Thoracic aorta (tissue), 2 donors: Measurements from ENCODE around the gene KCTD3. TPM values are rescaled to one million over a fixed set of nuclear protein-coding genes. Genes with fewer than 3 reads are reported as not detected.

ENCODE experiments used
- ATAC-seq: fragments of 150-250 bp; one replicate; pipeline ENCODE4 v1.8.0; 2017; ENCODE audit warnings: low read depth; ENCODE audit not compliant: insufficient number of reproducible peaks, low FRiP score
- DNase-seq: peaks from one replicate; pipeline ENCODE4 v3.0.0-alpha.2; 2020; ENCODE audit warnings: low spot score
- H3K27ac ChIP-seq, 2 donors: fragments of 200-600 bp; sonication (generic); 1 replicate in 1 of 2; 2 replicates in 1 of 2; pipeline ENCODE4 v1.5.1; 2016; ENCODE audit warnings: mild to moderate bottlenecking in 2 of 2, moderate library complexity in 2 of 2
- H3K27me3 ChIP-seq: fragments of 200-600 bp; sonication (generic); replicated peaks from 2 replicates; pipeline ENCODE4 v1.6.0; 2016; ENCODE audit warnings: mild to moderate bottlenecking; ENCODE audit not compliant: insufficient read depth
- H3K36me3 ChIP-seq: fragments of 200-600 bp; sonication (generic); one replicate; pipeline ENCODE4 v1.5.1; 2016
- H3K4me1 ChIP-seq, 2 donors: fragments of 200-600 bp; sonication (generic); 1 replicate in 1 of 2; 2 replicates in 1 of 2; pipeline versions ENCODE4 v1.5.1 to v1.6.0; 2016; ENCODE audit warnings: low read depth in 2 of 2, mild to moderate bottlenecking in 1 of 2; ENCODE audit not compliant: control insufficient read depth in 1 of 2
- H3K4me3 ChIP-seq: fragments of 200-600 bp; sonication (generic); 2 replicates; pipeline ENCODE4 v1.5.1; 2016; ENCODE audit warnings: mild to moderate bottlenecking
- H3K9me3 ChIP-seq: fragments of 200-600 bp; sonication (generic); 2 replicates; pipeline ENCODE4 v1.5.1; 2016
- total RNA-seq, 2 donors: library from RNA; depleted of rRNA; stranded (reverse); fragments of >200 nt; gene quantifications; one replicate each; pipeline versions ENCODE4 v1.1.0 to v1.2.3, GENCODE V29; 2016
- TF ChIP-seq, protein P1 (sequence below): fragments of 200-600 bp; sonication (generic); IDR thresholded peaks from one replicate; pipeline ENCODE4 v1.5.1; 2019; ENCODE audit warnings: antibody characterized with exemption

Gene KCTD3
- total RNA-seq, 2 donors from 2014 or later: 31.0 to 50.7 TPM

DNA sequence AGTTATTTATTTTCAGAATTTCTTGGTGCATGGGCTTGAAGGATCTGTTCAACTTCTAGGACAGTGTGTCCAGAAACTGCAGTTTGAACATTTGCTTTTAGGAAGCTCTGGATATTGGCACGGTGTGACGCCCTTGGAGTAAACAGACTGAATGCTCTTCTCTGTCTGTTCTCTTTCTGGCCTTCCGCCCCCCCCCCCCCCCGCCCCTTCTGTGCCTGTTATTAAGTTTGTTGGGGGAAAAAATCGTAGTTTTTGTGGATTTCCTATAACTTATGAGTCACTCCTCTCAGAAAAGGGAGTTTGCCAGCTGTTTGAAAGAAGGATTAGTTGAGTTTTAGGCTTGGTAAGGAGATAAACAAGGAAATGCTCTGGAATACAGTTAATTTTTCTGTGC, 1.2 kb downstream of the KCTD3 start:
- Histone ChIP-seq H3K9me3 (no peaks in the 10 kb centered on the region), H3K4me3 (peak overlapping the region; percentile 94), H3K36me3 (no peaks in the 10 kb centered on the region), H3K4me1 (peaks cover 8 to 35% of the 10 kb centered on the region in 2 donors), H3K27ac (peak overlapping the region; percentile 80 to 89), H3K27me3 (no peaks in the 10 kb centered on the region)
- TF ChIP-seq, protein P1, sequence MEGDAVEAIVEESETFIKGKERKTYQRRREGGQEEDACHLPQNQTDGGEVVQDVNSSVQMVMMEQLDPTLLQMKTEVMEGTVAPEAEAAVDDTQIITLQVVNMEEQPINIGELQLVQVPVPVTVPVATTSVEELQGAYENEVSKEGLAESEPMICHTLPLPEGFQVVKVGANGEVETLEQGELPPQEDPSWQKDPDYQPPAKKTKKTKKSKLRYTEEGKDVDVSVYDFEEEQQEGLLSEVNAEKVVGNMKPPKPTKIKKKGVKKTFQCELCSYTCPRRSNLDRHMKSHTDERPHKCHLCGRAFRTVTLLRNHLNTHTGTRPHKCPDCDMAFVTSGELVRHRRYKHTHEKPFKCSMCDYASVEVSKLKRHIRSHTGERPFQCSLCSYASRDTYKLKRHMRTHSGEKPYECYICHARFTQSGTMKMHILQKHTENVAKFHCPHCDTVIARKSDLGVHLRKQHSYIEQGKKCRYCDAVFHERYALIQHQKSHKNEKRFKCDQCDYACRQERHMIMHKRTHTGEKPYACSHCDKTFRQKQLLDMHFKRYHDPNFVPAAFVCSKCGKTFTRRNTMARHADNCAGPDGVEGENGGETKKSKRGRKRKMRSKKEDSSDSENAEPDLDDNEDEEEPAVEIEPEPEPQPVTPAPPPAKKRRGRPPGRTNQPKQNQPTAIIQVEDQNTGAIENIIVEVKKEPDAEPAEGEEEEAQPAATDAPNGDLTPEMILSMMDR: no peak
- DNase-seq (no peak), ATAC-seq (peak; percentile 34)

DNA sequence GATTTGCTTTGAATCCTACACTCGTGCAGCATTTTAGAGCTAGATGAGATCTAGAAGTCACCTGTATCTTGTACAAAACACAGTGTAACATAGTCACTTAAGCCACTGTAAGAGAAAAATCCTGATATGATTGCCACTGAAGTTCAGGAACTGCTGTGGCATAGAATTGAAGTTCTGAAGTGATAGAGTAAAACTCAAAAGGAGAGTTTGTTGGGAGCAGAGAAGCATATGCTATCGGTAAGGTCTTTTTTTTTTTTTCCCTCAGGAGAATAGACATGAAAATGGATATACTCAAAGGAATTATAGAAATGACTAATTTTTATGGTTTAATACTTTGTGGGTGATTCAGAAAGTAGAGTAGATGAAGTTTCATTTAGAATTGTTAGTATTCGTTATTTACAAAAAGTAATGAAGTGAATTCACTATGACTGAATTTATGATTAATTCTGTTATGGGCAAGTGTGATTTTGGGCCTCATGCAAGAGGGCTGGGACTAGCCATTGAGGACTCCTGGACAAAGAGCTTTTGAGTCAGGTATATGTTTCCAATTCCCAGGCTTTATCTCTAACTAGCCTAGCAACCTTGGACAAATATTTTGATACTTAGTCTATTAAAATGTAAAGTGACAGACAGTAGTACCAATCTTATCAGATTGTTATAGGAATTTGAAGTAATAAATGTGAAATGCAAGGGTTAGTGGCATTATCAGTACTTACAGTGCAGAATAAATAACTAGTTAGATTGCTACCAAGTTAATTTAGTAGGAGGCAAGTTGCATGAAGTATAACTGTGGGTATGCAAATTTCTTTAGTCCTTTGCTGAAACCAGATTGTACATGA, 3.1 kb downstream of the KCTD3 start:
- Histone ChIP-seq H3K27me3 (no peaks in the 10 kb centered on the region), H3K9me3 (no peaks in the 10 kb centered on the region), H3K27ac (no peak overlapping the region), H3K4me1 (peaks cover 8 to 35% of the 10 kb centered on the region in 2 donors), H3K36me3 (no peaks in the 10 kb centered on the region), H3K4me3 (no peak overlapping the region)
- TF ChIP-seq, protein P1: no peak
- ATAC-seq: no peak
- DNase-seq: no peak

DNA sequence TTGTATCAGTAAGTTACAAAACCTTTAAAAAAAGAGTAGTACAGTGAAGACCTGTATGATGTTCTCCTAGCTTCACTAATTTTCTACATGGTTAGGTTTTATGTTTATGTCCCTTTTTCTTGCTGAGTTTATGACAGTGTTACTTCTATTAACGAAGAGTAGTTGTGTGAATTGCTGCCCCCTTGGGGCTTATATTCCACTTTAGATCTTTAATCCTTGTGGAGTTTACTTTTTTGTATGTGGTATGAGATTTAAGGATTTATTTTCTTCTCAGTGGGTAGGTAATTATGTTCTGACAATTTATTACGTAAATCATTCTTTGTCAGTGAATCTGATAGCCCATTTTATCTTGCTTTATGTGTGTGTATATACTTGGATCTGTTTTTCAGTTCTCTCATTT, 14.8 kb downstream of the KCTD3 start:
- H3K4me3 ChIP-seq: no peak overlapping the region
- H3K9me3 ChIP-seq: no peaks in the 10 kb centered on the region
- no peak for ATAC-seq
- TF ChIP-seq, protein P1: no peak
- H3K4me1 ChIP-seq: no peaks in the 10 kb centered on the region
- no peaks in the 10 kb centered on the region for H3K27me3 ChIP-seq
- no peak overlapping the region for H3K27ac ChIP-seq
- H3K36me3 ChIP-seq: peaks cover 12% of the 10 kb centered on the region
- no peak for DNase-seq

DNA sequence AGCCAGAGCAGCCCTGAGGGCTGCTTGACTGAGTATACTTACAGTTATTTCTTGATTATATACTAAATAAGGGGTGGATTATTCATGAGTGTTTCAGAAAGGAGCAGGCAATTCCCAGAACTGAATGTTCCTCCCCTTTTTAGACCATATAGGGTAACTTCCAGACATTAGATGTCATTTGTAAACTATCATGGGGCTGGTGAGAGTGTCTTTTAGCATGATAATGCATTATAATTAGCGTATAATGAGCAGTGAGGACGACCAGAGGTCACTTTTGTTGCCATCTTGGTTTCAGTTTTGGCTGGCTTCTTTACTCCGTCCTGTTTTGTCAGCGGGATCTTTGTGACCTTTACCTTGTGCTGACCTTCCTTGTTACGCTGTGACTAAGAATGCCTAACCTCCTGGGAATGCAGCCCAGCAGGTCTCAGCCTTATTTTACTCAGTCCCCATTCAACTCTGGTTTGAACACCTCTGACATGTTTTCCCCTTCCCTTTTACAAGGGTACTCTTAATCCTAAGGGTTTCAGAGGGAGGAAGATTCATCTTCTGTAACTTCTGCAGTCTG, 16.2 kb downstream of the KCTD3 start:
- Histone ChIP-seq H3K27ac (no peak overlapping the region), H3K36me3 (peaks cover 9% of the 10 kb centered on the region)
- ATAC-seq: no peak

DNA sequence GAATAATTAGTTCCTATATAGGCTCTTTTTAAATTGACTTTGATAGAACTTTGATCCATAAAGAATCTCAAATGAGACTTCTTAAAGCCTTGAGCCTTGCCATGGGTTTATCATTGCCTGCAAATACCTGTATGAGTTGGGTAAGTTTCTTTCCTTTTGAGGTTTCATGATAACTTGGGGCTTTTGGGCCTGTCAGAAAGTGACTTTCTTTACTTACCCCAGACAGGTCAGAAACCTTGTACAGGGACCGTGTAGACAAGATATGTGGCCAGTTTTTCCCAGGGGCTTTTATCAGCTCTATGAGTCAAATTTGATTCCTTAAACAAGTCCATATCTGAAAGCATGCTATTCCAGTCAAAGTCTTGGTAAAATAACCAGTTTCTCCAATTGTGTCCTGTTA, 17.3 kb downstream of the KCTD3 start:
- H3K9me3 ChIP-seq: no peaks in the 10 kb centered on the region
- no peak overlapping the region for H3K4me3 ChIP-seq
- H3K27me3 ChIP-seq: no peaks in the 10 kb centered on the region
- peaks cover 3% of the 10 kb centered on the region for H3K36me3 ChIP-seq
- H3K27ac ChIP-seq: no peak overlapping the region
- no peaks in the 10 kb centered on the region for H3K4me1 ChIP-seq
- no peak for DNase-seq
- ATAC-seq: no peak
- TF ChIP-seq, protein P1: no peak

More for the DNA sequence above, 16.2 kb downstream of the KCTD3 start:
- H3K27me3 ChIP-seq: no peaks in the 10 kb centered on the region
- no peaks in the 10 kb centered on the region for H3K9me3 ChIP-seq
- no peaks in the 10 kb centered on the region for H3K4me1 ChIP-seq
- no peak overlapping the region for H3K4me3 ChIP-seq
- no peak for DNase-seq
- TF ChIP-seq, protein P1: no peak
